ENCODE data around the gene OLA1.
"Not testable (repeated sequence)": the region's sequence is repeated elsewhere in the genome, so short reads cannot be mapped to it uniquely, and the experiment has no call there.

Gene OLA1

GRCh38 chr2:174248187-174248997 lies at the start of gene OLA1:
OLA1 (minus strand) TSS chr2:174248532; CDS start chr2:174246815, 1,717 bp downstream.
- peak; percentile 87 for DNase-seq (ENCODE audit: low read depth)
- no peak for TF ChIP-seq CTCF (conservative IDR thresholded peaks at IDR 0.05; ENCODE audit: control insufficient read depth, insufficient read depth, low read depth, low read length)
- peak within 1 kb of the TSS; percentile 77 for H3K4me3 ChIP-seq (ENCODE audit: control insufficient read depth, low read depth, low read length)

- no peak overlapping the region for H3K4me3 ChIP-seq (ENCODE audit: control insufficient read depth, low read depth, low read length)
- no peak for DNase-seq (ENCODE audit: low read depth)
- no peak for TF ChIP-seq CTCF (conservative IDR thresholded peaks at IDR 0.05; ENCODE audit: control insufficient read depth, insufficient read depth, low read depth, low read length)
These were observed 44.6 kb upstream of the OLA1 start for GRCh38 chr2:174292908-174293307.

GRCh38 chr2:174286172-174286571 lies 37.8 kb upstream of the OLA1 start:
- no peak for TF ChIP-seq CTCF (conservative IDR thresholded peaks at IDR 0.05; ENCODE audit: control insufficient read depth, insufficient read depth, low read depth, low read length)
- DNase-seq (ENCODE audit: low read depth), result no peak
- H3K4me3 ChIP-seq (ENCODE audit: control insufficient read depth, low read depth, low read length), result no peak overlapping the region

- DNase-seq (ENCODE audit: low read depth), result no peak
- H3K4me3 ChIP-seq (ENCODE audit: control insufficient read depth, low read depth, low read length), result no peak overlapping the region
- no peak for TF ChIP-seq CTCF (conservative IDR thresholded peaks at IDR 0.05; ENCODE audit: control insufficient read depth, insufficient read depth, low read depth, low read length)
These were observed 34.1 kb upstream of the OLA1 start for GRCh38 chr2:174282441-174282840.

- no peak for TF ChIP-seq CTCF (conservative IDR thresholded peaks at IDR 0.05; ENCODE audit: control insufficient read depth, insufficient read depth, low read depth, low read length)
- DNase-seq (ENCODE audit: low read depth), result peak; percentile 39
- H3K4me3 ChIP-seq (ENCODE audit: control insufficient read depth, low read depth, low read length), result no peak overlapping the region
These were observed 33.4 kb upstream of the OLA1 start for GRCh38 chr2:174281736-174282135.

GRCh38 chr2:174280596-174280995 lies 32.3 kb upstream of the OLA1 start:
- no peak overlapping the region for H3K4me3 ChIP-seq (ENCODE audit: control insufficient read depth, low read depth, low read length)
- TF ChIP-seq CTCF (conservative IDR thresholded peaks at IDR 0.05; ENCODE audit: control insufficient read depth, insufficient read depth, low read depth, low read length), result no peak
- no peak for DNase-seq (ENCODE audit: low read depth)

GRCh38 chr2:174270263-174270662 lies 21.9 kb upstream of the OLA1 start:
- not testable (repeated sequence) for H3K4me3 ChIP-seq (ENCODE audit: control insufficient read depth, low read depth, low read length); DNase-seq (ENCODE audit: low read depth)
